GM06990 (cell line): ENCODE measurements around the gene TAP2.
"Not testable (repeated sequence)": the region's sequence is repeated elsewhere in the genome, so short reads cannot be mapped to it uniquely, and the experiment has no call there.

Experiments
- DNase-seq: peaks from one replicate; pipeline ENCODE4 v3.0.0-alpha.2; 2011; ENCODE audit not compliant: insufficient read length; ENCODE audit errors: extremely low read depth
- H3K27me3 ChIP-seq: replicated peaks from 2 replicates; pipeline ENCODE4 v1.6.0; 2011; ENCODE audit warnings: low read length; ENCODE audit not compliant: control insufficient read depth, insufficient read depth
- H3K36me3 ChIP-seq: 2 replicates; pipeline ENCODE4 v1.5.1; 2011; ENCODE audit warnings: low read length; ENCODE audit not compliant: control insufficient read depth, insufficient read depth
- H3K4me3 ChIP-seq: replicated peaks from 2 replicates; pipeline ENCODE4 v1.5.1; 2011; ENCODE audit warnings: low read depth, mild to moderate bottlenecking, control low read depth, low read length
- CTCF ChIP-seq: IDR thresholded peaks from 2 replicates; pipeline ENCODE4 v1.5.1; 2011; ENCODE audit warnings: low read length, control low read depth, mild to moderate bottlenecking, inconsistent platforms; ENCODE audit not compliant: insufficient read depth, poor library complexity, severe bottlenecking

Gene TAP2

GRCh38 chr6:32807020-32807580 lies 31.4 kb downstream of the TAP2 start:
- Histone ChIP-seq H3K36me3 (peaks cover 6% of the 10 kb centered on the region), H3K4me3 (no peak overlapping the region), H3K27me3 (no peaks in the 10 kb centered on the region)
- TF ChIP-seq CTCF = no peak
- DNase-seq = no peak

GRCh38 chr6:32805404-32805803 lies 33.1 kb downstream of the TAP2 start:
- not testable (repeated sequence) for H3K36me3 ChIP-seq, H3K27me3 ChIP-seq, DNase-seq, H3K4me3 ChIP-seq

GRCh38 chr6:32803416-32803815 lies 35.1 kb downstream of the TAP2 start:
- peaks cover 4% of the 10 kb centered on the region for H3K36me3 ChIP-seq
- no peak for TF ChIP-seq CTCF
- H3K27me3 ChIP-seq = no peaks in the 10 kb centered on the region
- no peak for DNase-seq
- H3K4me3 ChIP-seq = no peak overlapping the region

- no peaks in the 10 kb centered on the region for H3K27me3 ChIP-seq
- TF ChIP-seq CTCF = no peak
- H3K36me3 ChIP-seq = no peaks in the 10 kb centered on the region
- H3K4me3 ChIP-seq = no peak overlapping the region
- DNase-seq = no peak
Measured at GRCh38 chr6:32799740-32800139, 38.8 kb downstream of the TAP2 start.

GRCh38 chr6:32799168-32799567 lies 39.4 kb downstream of the TAP2 start:
- no peak for DNase-seq
- Histone ChIP-seq H3K36me3 (no peaks in the 10 kb centered on the region), H3K27me3 (no peaks in the 10 kb centered on the region), H3K4me3 (no peak overlapping the region)
- no peak for TF ChIP-seq CTCF

GRCh38 chr6:32796848-32797776 lies 41.4 kb downstream of the TAP2 start:
- peak; percentile 73 for TF ChIP-seq CTCF
- Histone ChIP-seq H3K36me3 (no peaks in the 10 kb centered on the region), H3K27me3 (no peaks in the 10 kb centered on the region), H3K4me3 (peak overlapping the region; percentile 29)
- peak; percentile 62 for DNase-seq
